BLaER1 treated with 17β-estradiol and CSF1 and Interleukin-3, amounts not matched to agents 10 nM and 100 nM (cell line): ENCODE results near the gene NDFIP2.

Experiments used
- H3K27ac ChIP-seq, 11 experiments: shearing (Covaris generic); formaldehyde crosslinking; 2 replicates each; pipeline ENCODE4 v1.8.1; 2022
- H3K27me3 ChIP-seq, 11 experiments: shearing (Covaris generic); formaldehyde crosslinking; 2 replicates each; pipeline ENCODE4 v1.8.1; 2022
- H3K36me3 ChIP-seq, 11 experiments: shearing (Covaris generic); formaldehyde crosslinking; 2 replicates each; pipeline ENCODE4 v1.8.1; 2022
- H3K4me1 ChIP-seq, 10 experiments: shearing (Covaris generic); formaldehyde crosslinking; 2 replicates each; pipeline ENCODE4 v1.8.1; 2022
- H3K4me2 ChIP-seq, 11 experiments: shearing (Covaris generic); formaldehyde crosslinking; 2 replicates each; pipeline ENCODE4 v1.8.1; 2022
- H3K4me3 ChIP-seq, 10 experiments: shearing (Covaris generic); formaldehyde crosslinking; 2 replicates each; pipeline ENCODE4 v1.8.1; 2022
- H3K9ac ChIP-seq, 11 experiments: shearing (Covaris generic); formaldehyde crosslinking; 2 replicates each; pipeline ENCODE4 v1.8.1; 2022
- H3K9me3 ChIP-seq, 11 experiments: shearing (Covaris generic); formaldehyde crosslinking; replicated peaks in 1 of 11; 2 replicates each; pipeline ENCODE4 v1.8.1; 2022
- H4K20me1 ChIP-seq, 11 experiments: shearing (Covaris generic); formaldehyde crosslinking; 2 replicates each; pipeline ENCODE4 v1.8.1; 2022
- Cebpa-rat ChIP-seq, 11 experiments: shearing (Covaris generic); IDR thresholded peaks; 2 replicates each; pipeline ENCODE4 v1.8.1; 2022

Gene NDFIP2

GRCh38 chr13:79519255-79519654, 38.3 kb downstream of the NDFIP2 start:
- no peak overlapping the region for H3K27ac ChIP-seq

GRCh38 chr13:79522583-79522982, 41.6 kb downstream of the NDFIP2 start:
- no peaks in the 10 kb centered on the region for H4K20me1 ChIP-seq
- H3K9me3 ChIP-seq = no peaks in the 10 kb centered on the region
- no peaks in the 10 kb centered on the region for H3K36me3 ChIP-seq
- H3K9ac ChIP-seq = no peak overlapping the region
- H3K27me3 ChIP-seq = no peaks in the 10 kb centered on the region
- H3K4me3 ChIP-seq = no peak overlapping the region
- no peak for TF ChIP-seq Cebpa-rat (IDR thresholded peaks at IDR 0.05)
- H3K4me2 ChIP-seq = peak overlapping the region in 10 of 11 experiments; percentile 6 to 57 (median 26); a peak in 15 of 22 replicates
- peak overlapping the region in 1 of 11 experiments; percentile 33; a peak in 2 of 22 replicates for H3K27ac ChIP-seq
- H3K4me1 ChIP-seq = peaks cover 6 to 22% (median 10%) of the 10 kb centered on the region in 10 experiments; a peak in 17 of 20 replicates

More at GRCh38 chr13:79519255-79519654, 38.3 kb downstream of the NDFIP2 start:
- H3K9ac ChIP-seq = no peak overlapping the region
- no peak for TF ChIP-seq Cebpa-rat (IDR thresholded peaks at IDR 0.05)
- no peaks in the 10 kb centered on the region for H3K9me3 ChIP-seq
- no peaks in the 10 kb centered on the region for H3K27me3 ChIP-seq
- no peaks in the 10 kb centered on the region for H4K20me1 ChIP-seq
- no peak overlapping the region for H3K4me3 ChIP-seq
- no peaks in the 10 kb centered on the region for H3K36me3 ChIP-seq
- peaks cover 0 to 17% (median 9%) of the 10 kb centered on the region in 10 experiments; a peak in 15 of 20 replicates for H3K4me1 ChIP-seq
- no peak overlapping the region; a peak in 1 of 22 replicates for H3K4me2 ChIP-seq

- no peaks in the 10 kb centered on the region for H3K27me3 ChIP-seq
- H4K20me1 ChIP-seq = no peaks in the 10 kb centered on the region
- no peak overlapping the region for H3K27ac ChIP-seq
- H3K4me1 ChIP-seq = peaks cover 6 to 22% (median 10%) of the 10 kb centered on the region in 10 experiments; a peak in 17 of 20 replicates
- no peak overlapping the region for H3K4me3 ChIP-seq
- no peak overlapping the region for H3K9ac ChIP-seq
- TF ChIP-seq Cebpa-rat (IDR thresholded peaks at IDR 0.05) = no peak
- peak overlapping the region in 4 of 11 experiments; percentile 23 to 44 (median 26); a peak in 6 of 22 replicates for H3K4me2 ChIP-seq
- H3K36me3 ChIP-seq = no peaks in the 10 kb centered on the region
- no peaks in the 10 kb centered on the region for H3K9me3 ChIP-seq
Observed at GRCh38 chr13:79525064-79525857, 44.3 kb downstream of the NDFIP2 start.

- Histone ChIP-seq H3K27me3 (no peaks in the 10 kb centered on the region), H3K4me3 (no peak overlapping the region), H3K4me1 (peaks cover 2 to 12% (median 6%) of the 10 kb centered on the region in 10 experiments; a peak in 17 of 20 replicates), H3K9ac (no peak overlapping the region), H4K20me1 (no peaks in the 10 kb centered on the region), H3K27ac (no peak overlapping the region), H3K36me3 (no peaks in the 10 kb centered on the region), H3K4me2 (no peak overlapping the region), H3K9me3 (no peaks in the 10 kb centered on the region)
- TF ChIP-seq Cebpa-rat (IDR thresholded peaks at IDR 0.05) = no peak
Observed at GRCh38 chr13:79527698-79528097, 46.7 kb downstream of the NDFIP2 start.

- H3K27me3 ChIP-seq = no peaks in the 10 kb centered on the region
- TF ChIP-seq Cebpa-rat (IDR thresholded peaks at IDR 0.05) = no peak
- no peak overlapping the region for H3K27ac ChIP-seq
Observed at GRCh38 chr13:79528356-79528755, 47.4 kb downstream of the NDFIP2 start.

GRCh38 chr13:79528759-79529191, 47.8 kb downstream of the NDFIP2 start:
- Histone ChIP-seq H3K4me2 (no peak overlapping the region), H3K4me3 (no peak overlapping the region), H3K4me1 (peaks cover 0 to 8% (median 0%) of the 10 kb centered on the region in 10 experiments; a peak in 5 of 20 replicates), H3K27me3 (no peaks in the 10 kb centered on the region), H4K20me1 (no peaks in the 10 kb centered on the region), H3K9me3 (no peaks in the 10 kb centered on the region), H3K27ac (no peak overlapping the region), H3K36me3 (no peaks in the 10 kb centered on the region), H3K9ac (no peak overlapping the region)
- TF ChIP-seq Cebpa-rat (IDR thresholded peaks at IDR 0.05) = no peak

More at GRCh38 chr13:79528356-79528755, 47.4 kb downstream of the NDFIP2 start:
- no peaks in the 10 kb centered on the region for H3K9me3 ChIP-seq
- no peak overlapping the region for H3K9ac ChIP-seq
- H3K36me3 ChIP-seq = no peaks in the 10 kb centered on the region
- no peaks in the 10 kb centered on the region for H4K20me1 ChIP-seq
- no peak overlapping the region for H3K4me2 ChIP-seq
- no peak overlapping the region for H3K4me3 ChIP-seq
- peaks cover 0 to 8% (median 0%) of the 10 kb centered on the region in 10 experiments; a peak in 7 of 20 replicates for H3K4me1 ChIP-seq

- no peaks in the 10 kb centered on the region for H3K27me3 ChIP-seq
- no peak overlapping the region for H3K4me2 ChIP-seq
- no peak overlapping the region for H3K4me3 ChIP-seq
- no peak for TF ChIP-seq Cebpa-rat (IDR thresholded peaks at IDR 0.05)
- H3K36me3 ChIP-seq = no peaks in the 10 kb centered on the region
- H4K20me1 ChIP-seq = no peaks in the 10 kb centered on the region
- H3K27ac ChIP-seq = no peak overlapping the region
- no peak overlapping the region for H3K9ac ChIP-seq
- peaks cover 0 to 8% (median 0%) of the 10 kb centered on the region in 10 experiments; a peak in 5 of 20 replicates for H3K4me1 ChIP-seq
- H3K9me3 ChIP-seq = no peaks in the 10 kb centered on the region
Observed at GRCh38 chr13:79529817-79530216, 48.9 kb downstream of the NDFIP2 start.

GRCh38 chr13:79530270-79530669, 49.3 kb downstream of the NDFIP2 start:
- no peak overlapping the region for H3K4me2 ChIP-seq
- no peak for TF ChIP-seq Cebpa-rat (IDR thresholded peaks at IDR 0.05)
- no peaks in the 10 kb centered on the region for H3K36me3 ChIP-seq
- no peak overlapping the region for H3K4me3 ChIP-seq
- no peak overlapping the region for H3K27ac ChIP-seq
- peaks cover 0 to 4% (median 0%) of the 10 kb centered on the region in 10 experiments; a peak in 5 of 20 replicates for H3K4me1 ChIP-seq
- no peaks in the 10 kb centered on the region for H3K9me3 ChIP-seq
- no peaks in the 10 kb centered on the region for H3K27me3 ChIP-seq
- no peaks in the 10 kb centered on the region for H4K20me1 ChIP-seq
- no peak overlapping the region for H3K9ac ChIP-seq

- no peak overlapping the region for H3K4me3 ChIP-seq
- TF ChIP-seq Cebpa-rat (IDR thresholded peaks at IDR 0.05) = no peak
- H3K9ac ChIP-seq = no peak overlapping the region
- no peak overlapping the region for H3K27ac ChIP-seq
- no peaks in the 10 kb centered on the region for H3K36me3 ChIP-seq
- H4K20me1 ChIP-seq = no peaks in the 10 kb centered on the region
- no peaks in the 10 kb centered on the region for H3K4me1 ChIP-seq
- no peaks in the 10 kb centered on the region for H3K9me3 ChIP-seq
- peak overlapping the region in 1 of 11 experiments; percentile 12; a peak in 1 of 22 replicates for H3K4me2 ChIP-seq
- no peaks in the 10 kb centered on the region for H3K27me3 ChIP-seq
Observed at GRCh38 chr13:79531542-79532254, 50.7 kb downstream of the NDFIP2 start.
